HG03108 (cell line): ENCODE measurements around the gene HOXC6.

Experiments
- ATAC-seq: cut with Tn5 transposase; IDR thresholded peaks from one replicate; pipeline ENCODE4 v1.9.1; 2021; ENCODE audit warnings: moderate library complexity; ENCODE audit not compliant: unreplicated experiment

The HOXC6 gene

GRCh38 chr12:54001283-54002187, 26.7 kb upstream of the HOXC6 start:
- no peak for ATAC-seq

GRCh38 chr12:54002278-54002914, 25.8 kb upstream of the HOXC6 start:
- no peak for ATAC-seq

- no peak for ATAC-seq
Measured at GRCh38 chr12:54002915-54003389, 25.3 kb upstream of the HOXC6 start.

GRCh38 chr12:54003625-54004024, 24.6 kb upstream of the HOXC6 start:
- ATAC-seq: no peak

- ATAC-seq: no peak
Measured at GRCh38 chr12:54004063-54004840, 24.0 kb upstream of the HOXC6 start.

- ATAC-seq: no peak
Measured at GRCh38 chr12:54004841-54005530, 23.3 kb upstream of the HOXC6 start.

GRCh38 chr12:54005531-54005852, 22.7 kb upstream of the HOXC6 start:
- ATAC-seq: no peak

GRCh38 chr12:54005853-54006558, 22.2 kb upstream of the HOXC6 start:
- no peak for ATAC-seq

GRCh38 chr12:54006559-54007220, 21.6 kb upstream of the HOXC6 start:
- ATAC-seq: no peak

- no peak for ATAC-seq
Measured at GRCh38 chr12:54007538-54008259, 20.5 kb upstream of the HOXC6 start.

GRCh38 chr12:54008260-54008552, 20.0 kb upstream of the HOXC6 start:
- ATAC-seq: no peak

GRCh38 chr12:54009171-54010052, 18.8 kb upstream of the HOXC6 start:
- no peak for ATAC-seq

GRCh38 chr12:54010053-54010971, 17.9 kb upstream of the HOXC6 start:
- ATAC-seq: no peak

- ATAC-seq: no peak
Measured at GRCh38 chr12:54010972-54011664, 17.1 kb upstream of the HOXC6 start.

GRCh38 chr12:54011665-54012532, 16.3 kb upstream of the HOXC6 start:
- ATAC-seq: no peak
